HEK293 (cell line): Measurements from ENCODE around the gene COMMD3.
A peak's percentile ranks its signal among the peaks of the same experiment; 100 is the strongest.

Experiments
- CTCF ChIA-PET: fragments of 350-600 bp; formaldehyde crosslinking; extraction: SDS; loops from one replicate; lab custom pipeline; 2021; ENCODE audit warnings: antibody characterized with exemption; lab: Yijun Ruan, JAX
- POLR2A ChIA-PET: fragments of 300-600 bp; formaldehyde crosslinking; extraction: SDS; loops from one replicate; lab custom pipeline; 2020; ENCODE audit warnings: antibody characterized with exemption, inconsistent platforms; lab: Yijun Ruan, JAX
- H3K27ac ChIP-seq: fragments of 200-500 bp; sonication (Bioruptor generic); 2 replicates; pipeline ENCODE4 v1.5.1; 2014; ENCODE audit warnings: low read depth, low read length, control low read depth, inconsistent platforms; ENCODE audit errors: extremely low read depth
- H3K36me3 ChIP-seq, 2 experiments: fragments of 200-500 bp in 1 of 2; sonication (Bioruptor generic) in 1 of 2; 1 replicate in 1 of 2; 2 replicates in 1 of 2; pipeline ENCODE4 v1.5.1; 2014 to 2017; ENCODE audit warnings: inconsistent platforms in 2 of 2, low read length in 2 of 2; ENCODE audit not compliant: control insufficient read depth in 2 of 2, insufficient read depth in 1 of 2
- H3K4me1 ChIP-seq: fragments of 200-500 bp; sonication (Bioruptor generic); 2 replicates; pipeline ENCODE4 v1.5.1; 2014; ENCODE audit warnings: mild to moderate bottlenecking, low read length, inconsistent platforms; ENCODE audit not compliant: control insufficient read depth, insufficient read depth
- H3K4me3 ChIP-seq: 2 replicates; pipeline ENCODE4 v1.5.1; 2011; ENCODE audit warnings: low read depth, mild to moderate bottlenecking, control low read depth, low read length, moderate library complexity
- H3K9me3 ChIP-seq: fragments of 200-500 bp; sonication (Bioruptor generic); 2 replicates; pipeline ENCODE4 v1.5.1; 2014; ENCODE audit warnings: low read depth, low read length, inconsistent platforms; ENCODE audit not compliant: control insufficient read depth, insufficient read depth
- BCL11A ChIP-seq: fragments of 450-650 bp; formaldehyde crosslinking; IDR thresholded peaks from 2 replicates; pipeline ENCODE4 v1.5.1; 2016; ENCODE audit warnings: low read depth, missing biosample characterization, missing genetic modification characterization
- HOXD13 ChIP-seq: sonication (generic); formaldehyde crosslinking; IDR thresholded peaks from 2 replicates; pipeline ENCODE4 v1.8.0; 2022; ENCODE audit warnings: missing genetic modification reagents, borderline replicate concordance
- KLF8 ChIP-seq: fragments of 450-650 bp; formaldehyde crosslinking; IDR thresholded peaks from 2 replicates; pipeline ENCODE4 v1.5.1; 2016; ENCODE audit warnings: missing biosample characterization, missing genetic modification characterization
- KLF9 ChIP-seq: fragments of 450-650 bp; formaldehyde crosslinking; IDR thresholded peaks from 2 replicates; pipeline ENCODE4 v1.5.1; 2016; ENCODE audit warnings: missing biosample characterization, missing genetic modification characterization, low read depth
- MYNN ChIP-seq: fragments of 450-650 bp; formaldehyde crosslinking; IDR thresholded peaks from 2 replicates; pipeline ENCODE4 v1.5.1; 2016; ENCODE audit warnings: missing biosample characterization, missing genetic modification characterization, borderline replicate concordance
- PATZ1 ChIP-seq: fragments of 450-650 bp; formaldehyde crosslinking; IDR thresholded peaks from 2 replicates; pipeline ENCODE4 v1.5.1; 2016; ENCODE audit warnings: missing biosample characterization, missing genetic modification characterization
- SCRT1 ChIP-seq: fragments of 450-650 bp; formaldehyde crosslinking; IDR thresholded peaks from 2 replicates; pipeline ENCODE4 v1.5.1; 2016; ENCODE audit warnings: missing biosample characterization, missing genetic modification characterization, borderline replicate concordance
- ZBTB1 ChIP-seq: fragments of 450-650 bp; formaldehyde crosslinking; IDR thresholded peaks from 2 replicates; pipeline ENCODE4 v1.5.1; 2016; ENCODE audit warnings: missing biosample characterization, missing genetic modification characterization
- ZNF138 ChIP-seq: fragments of 450-650 bp; formaldehyde crosslinking; IDR thresholded peaks from 2 replicates; pipeline ENCODE4 v1.5.1; 2016; ENCODE audit warnings: missing biosample characterization, missing genetic modification characterization, borderline replicate concordance
- ZNF214 ChIP-seq: fragments of 450-650 bp; formaldehyde crosslinking; IDR thresholded peaks from 2 replicates; pipeline ENCODE4 v1.5.1; 2017; ENCODE audit warnings: missing biosample characterization, mild to moderate bottlenecking, missing genetic modification characterization, borderline replicate concordance
- ZNF248 ChIP-seq: fragments of 450-650 bp; formaldehyde crosslinking; IDR thresholded peaks from 2 replicates; pipeline ENCODE4 v1.5.1; 2017; ENCODE audit warnings: missing biosample characterization, missing genetic modification characterization
- ZNF341 ChIP-seq: fragments of 450-650 bp; formaldehyde crosslinking; IDR thresholded peaks from 2 replicates; pipeline ENCODE4; 2016; ENCODE audit warnings: low read depth, missing biosample characterization, missing genetic modification characterization
- ZNF366 ChIP-seq: fragments of 450-650 bp; formaldehyde crosslinking; conservative IDR thresholded peaks from 2 replicates; pipeline ENCODE4 v1.5.1; 2016; ENCODE audit warnings: missing biosample characterization, missing genetic modification characterization
- ZNF513 ChIP-seq: fragments of 450-650 bp; IDR thresholded peaks from 2 replicates; pipeline ENCODE4 v1.5.1; 2018; ENCODE audit warnings: missing biosample characterization, missing genetic modification characterization
- ZNF521 ChIP-seq: fragments of 450-650 bp; formaldehyde crosslinking; IDR thresholded peaks from 2 replicates; pipeline ENCODE4 v1.5.1; 2017; ENCODE audit warnings: missing biosample characterization, mild to moderate bottlenecking, missing genetic modification characterization
- ZNF626 ChIP-seq: fragments of 450-650 bp; sonication (Bioruptor Pico); formaldehyde crosslinking; IDR thresholded peaks from 2 replicates; pipeline ENCODE4 v1.5.1; 2018; ENCODE audit warnings: missing biosample characterization, missing genetic modification characterization, inconsistent platforms
- ZNF768 ChIP-seq: fragments of 450-650 bp; formaldehyde crosslinking; IDR thresholded peaks from 2 replicates; pipeline ENCODE4 v1.5.1; 2018; ENCODE audit warnings: missing biosample characterization, mild to moderate bottlenecking, missing genetic modification characterization
- ZNF785 ChIP-seq: fragments of 450-650 bp; formaldehyde crosslinking; IDR thresholded peaks from 2 replicates; pipeline ENCODE4 v1.5.1; 2016; ENCODE audit warnings: missing biosample characterization, missing genetic modification characterization

COMMD3 gene

GRCh38 chr10:22346096-22346661 is 30.0 kb downstream of the COMMD3 start:
- no peak overlapping the region for H3K4me3 ChIP-seq
- POLR2A ChIA-PET, result interaction anchor here (1.4 kb wide), 1 partner anchor 30 kb away, joined by 7 read pairs; the partner anchor contains the start of gene COMMD3
- H3K9me3 ChIP-seq, result no peaks in the 10 kb centered on the region
- TF ChIP-seq MYNN (no peak), ZNF521 (no peak), ZNF366 (tag by site-specific recombination) (peak; percentile 48), KLF9 (no peak), ZNF513 (peak; percentile 85), SCRT1 (tag by site-specific recombination) (no peak)
- peaks cover 2% of the 10 kb centered on the region; the same call in 1 of the 2 replicates for H3K4me1 ChIP-seq
- no peak overlapping the region for H3K27ac ChIP-seq
- CTCF ChIA-PET, result no interaction called here
- no peaks in the 10 kb centered on the region for H3K36me3 ChIP-seq

GRCh38 chr10:22349755-22350154 is 33.6 kb downstream of the COMMD3 start:
- H3K9me3 ChIP-seq, result no peaks in the 10 kb centered on the region
- no peaks in the 10 kb centered on the region for H3K36me3 ChIP-seq
- H3K27ac ChIP-seq, result no peak overlapping the region
- TF ChIP-seq MYNN (no peak), ZBTB1 (tag by site-specific recombination) (no peak), ZNF248 (tag by site-specific recombination) (no peak), ZNF768 (tag by site-specific recombination) (no peak), ZNF214 (no peak), PATZ1 (tag by site-specific recombination) (no peak), ZNF138 (no peak), ZNF626 (tag by site-specific recombination) (no peak), ZNF341 (no peak), KLF8 (tag by site-specific recombination) (no peak), HOXD13 (CRISPR knock-in tag) (no peak)
- H3K4me3 ChIP-seq, result no peak overlapping the region
- CTCF ChIA-PET, result interaction anchor here (0.6 to 0.8 kb wide), 3 partner anchors 24 to 367 kb away, joined by 3 to 4 read pairs (median 4); no protein-coding TSS in a partner anchor
- POLR2A ChIA-PET, result no interaction called here
- no peaks in the 10 kb centered on the region; the same call in 1 of the 2 replicates for H3K4me1 ChIP-seq

- Histone ChIP-seq H3K27ac (no peak overlapping the region), H3K4me1 (no peaks in the 10 kb centered on the region), H3K9me3 (no peaks in the 10 kb centered on the region), H3K36me3 (no peaks in the 10 kb centered on the region), H3K4me3 (no peak overlapping the region)
- no peak for TF ChIP-seq BCL11A (tag by site-specific recombination)
- no peak for TF ChIP-seq ZNF785 (tag by site-specific recombination)
- CTCF ChIA-PET, result no interaction called here
- POLR2A ChIA-PET, result no interaction called here
Observed at GRCh38 chr10:22351131-22351703, 35.0 kb downstream of the COMMD3 start.
